Choroid plexus epithelial cell (primary cell): Measurements from ENCODE around the gene RLBP1.
A peak's percentile ranks its signal among the peaks of the same experiment; 100 is the strongest.

Source experiments
- DNase-seq: peaks from one replicate; pipeline ENCODE4 v3.0.0-alpha.2; 2010; ENCODE audit warnings: low read depth
- H3K4me3 ChIP-seq: 2 replicates; pipeline ENCODE4 v1.5.1; 2011; ENCODE audit warnings: low read depth, mild to moderate bottlenecking, control low read depth, low read length, moderate library complexity
- TF ChIP-seq, protein P1 (sequence below): conservative IDR thresholded peaks from 2 replicates; pipeline ENCODE4 v1.5.1; 2011; ENCODE audit warnings: low read depth, mild to moderate bottlenecking, control low read depth, inconsistent platforms, low read length, moderate library complexity

The RLBP1 gene

DNA sequence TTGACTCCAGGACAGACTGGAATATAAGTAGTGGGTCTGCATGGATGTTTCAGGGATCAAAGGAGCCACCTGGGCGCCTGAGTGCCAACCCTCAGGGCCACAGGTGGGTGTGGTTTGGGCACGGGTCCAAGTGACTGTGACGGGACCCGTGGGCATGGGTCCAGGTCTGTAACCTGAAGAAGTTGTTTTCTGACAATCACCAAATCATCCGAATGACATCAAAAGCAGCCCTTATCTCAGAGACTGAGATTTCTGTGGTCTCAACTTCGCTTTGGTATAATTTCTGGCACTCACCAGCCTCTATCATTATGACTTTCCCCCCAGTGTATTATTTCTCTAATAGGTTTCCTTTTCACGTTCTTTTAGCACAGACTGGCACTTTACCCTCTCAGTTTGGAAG, 24.4 kb downstream of the RLBP1 start:
- no peak overlapping the region for H3K4me3 ChIP-seq
- DNase-seq, result no peak
- TF ChIP-seq, protein P1, sequence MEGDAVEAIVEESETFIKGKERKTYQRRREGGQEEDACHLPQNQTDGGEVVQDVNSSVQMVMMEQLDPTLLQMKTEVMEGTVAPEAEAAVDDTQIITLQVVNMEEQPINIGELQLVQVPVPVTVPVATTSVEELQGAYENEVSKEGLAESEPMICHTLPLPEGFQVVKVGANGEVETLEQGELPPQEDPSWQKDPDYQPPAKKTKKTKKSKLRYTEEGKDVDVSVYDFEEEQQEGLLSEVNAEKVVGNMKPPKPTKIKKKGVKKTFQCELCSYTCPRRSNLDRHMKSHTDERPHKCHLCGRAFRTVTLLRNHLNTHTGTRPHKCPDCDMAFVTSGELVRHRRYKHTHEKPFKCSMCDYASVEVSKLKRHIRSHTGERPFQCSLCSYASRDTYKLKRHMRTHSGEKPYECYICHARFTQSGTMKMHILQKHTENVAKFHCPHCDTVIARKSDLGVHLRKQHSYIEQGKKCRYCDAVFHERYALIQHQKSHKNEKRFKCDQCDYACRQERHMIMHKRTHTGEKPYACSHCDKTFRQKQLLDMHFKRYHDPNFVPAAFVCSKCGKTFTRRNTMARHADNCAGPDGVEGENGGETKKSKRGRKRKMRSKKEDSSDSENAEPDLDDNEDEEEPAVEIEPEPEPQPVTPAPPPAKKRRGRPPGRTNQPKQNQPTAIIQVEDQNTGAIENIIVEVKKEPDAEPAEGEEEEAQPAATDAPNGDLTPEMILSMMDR, result no peak

DNA sequence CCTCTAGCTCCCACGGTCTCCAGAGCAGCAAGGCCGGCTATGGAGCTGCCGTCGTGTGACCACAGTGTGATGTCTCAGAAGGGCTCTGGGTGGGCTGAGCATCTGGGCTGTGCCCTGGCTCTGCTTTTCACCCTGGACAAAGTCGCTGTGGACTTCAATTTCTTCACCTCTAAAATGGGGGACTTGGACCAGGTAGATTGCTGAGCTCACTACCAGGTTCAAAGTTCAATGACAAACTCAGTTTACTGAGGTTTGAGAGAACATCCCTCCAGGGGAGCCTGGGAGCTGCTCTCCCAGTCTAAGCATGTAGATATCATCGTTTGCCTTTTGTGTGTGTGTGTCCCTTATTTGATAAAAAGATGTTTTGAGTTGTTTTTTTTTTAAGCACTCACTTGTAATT, 25.1 kb downstream of the RLBP1 start:
- no peak for DNase-seq
- TF ChIP-seq, protein P1, result no peak
- no peak overlapping the region for H3K4me3 ChIP-seq

DNA sequence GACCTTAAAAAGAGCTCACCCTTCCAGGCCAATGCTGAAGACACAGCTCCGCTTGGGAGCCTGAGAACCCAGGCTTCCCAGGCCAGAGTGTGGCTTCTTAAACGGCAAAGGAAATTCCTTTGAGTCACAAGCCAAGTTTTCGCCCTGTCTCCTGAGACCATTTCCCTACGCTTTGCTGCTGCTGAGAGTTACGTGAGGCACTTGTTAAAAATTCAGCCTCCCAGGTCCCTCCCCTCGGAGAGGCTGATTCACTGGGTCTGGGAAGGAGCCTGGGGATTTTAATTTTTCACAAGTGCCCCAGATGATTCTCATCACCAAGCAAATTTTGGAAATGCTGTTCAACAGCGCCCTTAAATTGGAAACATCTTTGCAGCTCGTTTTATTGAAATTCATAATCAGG, 25.5 kb downstream of the RLBP1 start:
- peak; percentile 17 for DNase-seq
- TF ChIP-seq, protein P1, result no peak
- H3K4me3 ChIP-seq, result no peak overlapping the region

DNA sequence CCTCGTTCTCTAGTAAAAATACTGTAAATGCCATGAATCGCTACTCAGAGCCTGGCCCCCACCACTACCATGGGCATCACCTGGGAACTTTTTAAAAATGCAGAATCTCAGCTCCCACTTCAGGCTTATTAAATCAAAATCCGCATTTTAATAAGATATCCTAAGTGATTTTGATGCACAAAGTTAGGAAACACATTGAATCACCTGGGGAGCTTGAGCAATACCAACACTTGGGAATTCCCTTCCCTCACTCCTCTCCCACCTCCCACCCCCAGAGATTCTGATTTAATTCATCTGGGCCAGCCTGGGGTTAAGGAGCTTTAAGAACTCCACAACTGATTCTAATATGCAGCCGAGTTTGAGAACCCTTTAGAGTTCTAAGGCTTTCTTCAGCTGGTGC, 26.8 kb downstream of the RLBP1 start:
- DNase-seq, result no peak
- TF ChIP-seq, protein P1, result no peak
- no peak overlapping the region for H3K4me3 ChIP-seq

DNA sequence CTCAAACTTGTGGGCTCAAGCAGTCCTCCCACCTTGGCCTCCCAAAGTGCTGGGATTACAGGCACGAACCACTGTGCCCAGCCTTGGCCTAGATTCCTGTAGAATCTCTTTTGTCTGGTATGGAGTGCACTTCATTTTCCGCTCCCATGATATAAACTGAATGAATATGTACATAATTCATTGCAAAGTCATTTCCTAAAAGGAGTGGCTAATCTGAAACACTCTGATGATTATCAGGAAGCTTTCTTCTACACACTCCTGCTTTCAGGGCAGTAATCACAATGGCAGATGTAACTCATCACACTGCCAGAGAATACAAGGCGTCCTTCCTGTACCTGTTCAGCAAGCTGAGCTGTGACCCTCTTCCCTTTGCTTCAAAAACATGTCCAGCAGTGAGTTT, 28.6 kb downstream of the RLBP1 start:
- TF ChIP-seq, protein P1, result no peak

DNA sequence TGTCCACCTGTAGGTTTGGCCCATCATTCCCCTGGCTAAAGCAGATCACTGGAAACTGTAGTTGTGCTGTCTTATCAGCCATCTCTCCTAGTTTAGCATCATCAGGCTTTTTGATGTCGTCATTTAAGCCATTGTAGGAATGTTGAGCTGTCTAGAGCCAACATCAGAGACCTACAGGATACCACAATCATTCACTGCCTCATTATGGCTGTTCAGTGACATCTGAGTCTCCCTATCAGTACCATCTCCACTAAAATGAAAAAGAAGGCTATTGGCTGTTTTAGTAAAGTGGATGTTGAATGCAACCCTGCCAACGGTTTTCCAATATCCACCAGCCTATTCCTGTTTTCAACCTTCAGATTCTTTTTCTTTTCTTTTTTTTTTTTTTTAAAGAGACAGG, 29.2 kb downstream of the RLBP1 start:
- no peak for DNase-seq
- H3K4me3 ChIP-seq, result no peak overlapping the region
- TF ChIP-seq, protein P1, result no peak

More for the DNA sequence above, 28.6 kb downstream of the RLBP1 start:
- DNase-seq, result no peak
- no peak overlapping the region for H3K4me3 ChIP-seq

DNA sequence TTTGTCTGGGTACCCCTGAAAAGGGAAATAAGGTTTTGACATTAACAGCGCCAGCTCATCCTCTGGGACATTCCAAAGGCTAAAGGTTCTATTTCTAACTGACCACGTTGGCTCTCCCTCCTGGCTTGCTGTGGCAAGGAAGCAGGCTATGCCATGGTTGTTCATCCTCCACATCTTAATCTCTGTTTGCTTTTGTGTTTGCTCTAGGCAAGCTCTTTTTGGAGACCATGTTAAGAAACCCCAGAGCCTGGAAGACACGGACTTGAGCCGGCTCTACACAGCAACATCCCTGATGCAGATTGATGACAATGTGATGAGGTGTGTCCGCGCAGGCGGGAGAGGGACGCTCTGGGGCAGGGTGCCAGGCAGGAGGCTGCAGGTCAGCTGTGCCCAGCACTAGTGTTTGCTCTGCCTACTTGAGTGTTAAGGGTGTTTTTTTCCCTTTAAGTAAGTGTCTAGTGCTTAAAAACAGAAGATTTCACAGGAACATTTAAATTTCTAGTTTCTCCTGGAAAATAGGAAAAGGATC, 33.3 kb downstream of the RLBP1 start:
- TF ChIP-seq, protein P1, result no peak
- H3K4me3 ChIP-seq, result no peak overlapping the region
- no peak for DNase-seq
